Activated effector memory CD4-positive, alpha-beta T cell treated with anti-CD3 and anti-CD28 coated beads, Interleukin-2, amount 50 U/mL, for 16 hours (primary cell): ENCODE data around the gene ZNF414.
"Not testable (repeated sequence)": the region's sequence is repeated elsewhere in the genome, so short reads cannot be mapped to it uniquely, and the experiment has no call there.

Experiments used
- DNase-seq: peaks from one replicate; pipeline ENCODE4 v3.0.0-alpha.2; 2020

ZNF414 gene

DNA sequence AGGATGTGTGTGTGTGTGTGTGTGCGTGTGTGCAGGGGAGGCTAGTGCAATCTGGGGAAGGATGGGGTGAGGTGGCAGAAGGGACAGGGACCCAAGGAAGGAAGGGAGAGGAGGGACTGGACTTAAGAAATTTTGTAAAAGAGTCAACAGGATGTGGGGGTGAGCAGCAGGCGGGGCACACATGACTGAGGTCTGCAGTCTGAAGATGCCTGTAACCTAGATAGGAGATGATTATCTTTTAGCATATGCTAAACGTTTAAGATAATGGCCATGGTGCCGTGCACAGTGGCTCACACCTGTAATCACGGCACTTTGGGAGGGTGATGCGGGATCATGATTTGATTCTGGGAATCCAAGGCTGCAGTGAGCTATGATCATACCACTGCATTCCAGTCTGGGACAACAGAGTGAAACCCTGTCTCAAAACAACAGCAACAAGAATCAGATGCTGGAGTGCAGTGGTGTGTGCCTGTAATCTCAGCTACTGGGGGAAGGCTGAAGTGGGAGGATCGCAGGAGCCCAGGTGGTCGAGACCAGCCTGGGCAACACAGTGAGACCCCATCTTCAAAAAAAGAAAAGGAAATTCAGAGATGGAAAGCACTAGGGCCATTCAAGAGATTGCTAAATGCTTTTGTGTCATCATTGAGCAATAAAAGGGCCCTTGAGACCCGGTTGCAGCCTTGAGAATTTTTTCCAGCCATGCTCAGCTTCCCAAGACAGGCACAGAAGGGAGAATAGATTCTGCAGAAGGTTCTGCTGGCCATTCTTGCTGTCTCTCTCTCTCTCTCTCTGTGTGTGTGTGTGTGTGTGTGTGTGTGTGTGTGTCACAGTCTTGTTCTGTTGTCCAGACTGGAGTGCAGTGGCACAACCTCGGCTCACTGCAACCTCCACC is 3.8 kb upstream of the ZNF414 start:
- peak; percentile 83 for DNase-seq

DNA sequence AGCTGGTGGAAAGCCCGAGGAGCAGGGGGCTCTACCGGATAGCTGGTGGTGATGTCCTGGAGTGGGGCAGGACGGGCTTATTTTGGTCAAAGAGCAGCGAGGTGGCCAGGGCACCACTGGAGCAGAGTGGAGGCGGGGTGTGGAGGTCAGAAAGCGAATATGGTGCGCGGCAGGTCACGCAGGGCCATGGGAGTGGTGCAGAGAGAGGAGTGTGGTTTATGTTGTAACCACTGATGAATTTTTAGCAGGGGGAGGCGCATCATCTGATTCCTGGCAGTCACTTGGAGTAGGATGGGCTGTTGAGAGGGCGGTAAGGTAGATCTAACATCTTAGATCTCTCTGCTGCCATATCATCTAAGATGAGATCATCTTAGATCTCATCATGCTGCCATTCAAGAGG is 1.4 kb upstream of the ZNF414 start:
- peak; percentile 77 for DNase-seq

DNA sequence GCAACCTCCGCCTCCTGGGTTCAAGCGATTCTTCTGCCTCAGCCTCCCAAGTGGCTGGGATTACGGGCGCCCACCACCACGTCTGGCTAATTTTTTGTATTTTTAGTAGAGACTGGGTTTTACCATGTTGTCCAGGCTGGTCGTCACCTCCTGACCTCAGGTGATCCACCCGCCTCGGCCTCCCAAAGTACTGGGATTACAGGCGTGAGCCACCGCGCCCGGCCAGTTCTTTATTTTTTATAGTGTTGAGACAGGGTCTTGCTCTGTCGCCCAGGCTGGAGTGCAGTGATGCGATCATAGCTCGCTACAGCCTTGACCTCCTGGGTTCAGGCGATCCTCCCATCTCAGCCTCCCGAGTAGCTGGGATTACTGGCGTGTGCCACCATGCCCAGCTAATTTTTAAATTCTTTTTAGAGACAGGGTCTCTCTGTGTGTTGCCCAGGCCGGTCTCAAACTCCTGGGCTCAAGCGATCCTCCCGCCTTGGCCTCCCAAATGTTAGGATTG is 590 bp upstream of the ZNF414 start:
- DNase-seq: not testable (repeated sequence)

DNA sequence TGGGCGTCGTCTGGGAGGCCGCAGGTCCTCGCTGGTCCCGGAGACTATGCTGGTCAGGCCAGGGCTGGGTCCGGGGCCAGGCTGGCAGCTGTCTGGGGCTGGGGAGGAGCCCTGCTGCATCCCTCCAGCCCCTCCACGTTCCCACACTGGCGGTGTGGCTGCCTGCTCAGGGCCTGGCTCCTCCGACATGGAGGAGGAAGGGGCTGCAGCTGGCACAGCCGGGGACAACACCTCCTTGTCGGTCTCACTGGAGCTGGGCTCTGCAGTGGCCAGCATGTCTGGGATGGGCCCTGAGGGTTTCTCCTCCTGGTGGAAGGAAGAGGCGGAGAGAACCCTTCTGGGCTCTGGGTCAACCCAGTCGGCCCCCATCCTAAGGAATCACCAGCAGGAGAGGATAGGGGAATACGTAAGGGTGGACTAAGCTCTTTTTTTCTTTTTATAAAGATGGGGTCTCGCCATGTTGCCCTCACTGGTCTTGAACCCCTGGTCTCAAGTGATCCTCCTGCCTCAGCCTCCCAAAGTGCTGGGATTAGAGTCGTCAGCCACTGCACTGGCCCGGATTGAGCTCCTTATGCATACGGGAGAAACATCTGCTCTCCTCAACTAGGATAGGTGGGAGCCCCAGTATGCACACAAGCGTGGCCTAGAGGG is 806 bp downstream of the ZNF414 start:
- no peak for DNase-seq

DNA sequence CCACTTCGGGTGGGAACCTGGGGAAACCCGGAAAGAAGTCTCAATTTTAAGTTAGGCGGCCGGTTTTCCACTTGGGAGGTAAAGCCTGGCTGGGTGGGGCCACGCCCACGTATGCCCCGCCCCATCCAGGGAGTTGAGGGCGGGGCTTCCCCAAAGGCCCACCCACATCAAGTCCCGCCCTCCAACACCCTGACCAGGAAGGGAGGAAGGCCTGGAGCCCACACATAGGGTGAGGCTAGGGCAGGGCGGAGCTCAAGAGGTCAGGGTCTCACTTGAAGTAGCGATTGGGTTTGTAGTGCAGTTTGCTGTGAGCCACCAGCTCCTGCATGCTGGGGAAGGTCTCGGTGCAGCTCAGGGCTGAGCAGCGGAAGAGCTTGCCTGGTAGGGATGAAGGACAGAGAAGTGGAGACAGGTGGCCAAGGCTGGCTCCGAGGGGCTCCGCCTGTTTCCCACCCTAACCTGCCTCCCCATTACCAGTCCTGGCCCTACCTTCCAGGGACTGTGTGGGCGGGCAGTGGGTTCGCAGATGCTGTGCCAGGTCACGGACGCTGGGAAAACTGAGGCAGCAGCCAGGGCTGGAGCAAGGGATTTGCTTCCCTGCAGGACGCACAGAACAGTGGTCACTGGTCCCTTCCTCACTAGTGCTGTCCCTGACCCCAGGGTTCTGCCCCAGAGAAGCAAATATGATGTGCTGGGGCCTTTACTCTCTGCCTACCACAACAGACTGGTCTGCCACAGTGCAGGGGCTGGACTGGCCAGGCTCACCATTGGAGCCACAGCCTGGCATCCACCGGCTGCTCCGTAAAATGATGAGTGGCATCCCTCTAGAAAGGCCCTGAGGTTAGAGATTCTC is 1.6 kb downstream of the ZNF414 start:
- no peak for DNase-seq

DNA sequence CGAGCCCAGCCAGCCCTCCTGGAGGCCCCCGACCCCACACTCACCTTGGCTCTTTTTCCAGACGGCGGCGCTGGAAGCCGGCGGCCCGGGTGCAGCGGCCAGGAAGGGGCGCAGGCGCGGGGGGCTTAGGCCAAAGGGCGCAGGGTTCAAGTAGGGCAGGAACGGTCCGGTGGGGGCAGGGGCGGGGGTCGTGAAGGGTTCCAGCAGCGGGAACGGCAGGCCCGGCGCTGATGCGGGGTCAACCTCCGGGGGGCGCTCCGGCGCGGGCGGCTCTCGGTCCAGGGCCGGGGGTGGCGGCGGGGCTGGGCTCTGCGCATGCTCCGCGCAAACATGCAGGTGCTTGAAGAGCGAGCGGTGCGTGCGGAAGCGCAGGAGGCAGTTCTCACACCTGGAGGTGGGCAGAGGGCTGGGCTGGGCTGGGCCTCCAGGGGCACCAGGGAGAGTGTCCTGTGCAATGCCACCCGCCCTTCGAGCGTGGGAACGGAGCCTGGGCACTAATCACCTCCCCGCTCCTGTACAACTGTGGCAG is 2.3 kb downstream of the ZNF414 start:
- no peak for DNase-seq

DNA sequence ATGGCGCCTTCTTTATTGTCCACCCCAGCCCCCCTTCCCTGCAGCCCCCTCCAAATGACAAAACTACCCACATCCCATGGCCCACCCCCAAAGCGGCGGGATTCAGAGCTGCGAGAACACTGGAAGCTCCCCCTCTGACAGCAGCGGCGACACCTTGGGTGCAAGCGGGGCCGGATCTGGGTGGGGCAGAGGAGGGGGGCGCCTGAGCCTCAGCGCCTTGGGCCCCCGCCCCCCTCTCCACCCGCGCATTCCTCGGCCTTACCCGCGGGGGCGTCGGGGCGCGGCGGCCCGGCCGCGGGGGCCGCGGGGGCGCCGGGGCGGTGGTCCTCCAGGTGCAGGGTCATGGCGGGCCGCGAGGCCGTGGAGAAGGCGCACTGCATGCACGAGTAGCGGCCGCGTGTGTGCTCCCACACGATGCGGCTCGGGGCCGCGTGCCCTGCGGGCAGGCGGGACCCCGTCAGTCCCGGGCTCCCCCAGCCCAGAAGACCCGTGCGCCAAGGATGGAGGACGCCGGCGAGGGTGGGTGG is 3.3 kb downstream of the ZNF414 start:
- DNase-seq: no peak

DNA sequence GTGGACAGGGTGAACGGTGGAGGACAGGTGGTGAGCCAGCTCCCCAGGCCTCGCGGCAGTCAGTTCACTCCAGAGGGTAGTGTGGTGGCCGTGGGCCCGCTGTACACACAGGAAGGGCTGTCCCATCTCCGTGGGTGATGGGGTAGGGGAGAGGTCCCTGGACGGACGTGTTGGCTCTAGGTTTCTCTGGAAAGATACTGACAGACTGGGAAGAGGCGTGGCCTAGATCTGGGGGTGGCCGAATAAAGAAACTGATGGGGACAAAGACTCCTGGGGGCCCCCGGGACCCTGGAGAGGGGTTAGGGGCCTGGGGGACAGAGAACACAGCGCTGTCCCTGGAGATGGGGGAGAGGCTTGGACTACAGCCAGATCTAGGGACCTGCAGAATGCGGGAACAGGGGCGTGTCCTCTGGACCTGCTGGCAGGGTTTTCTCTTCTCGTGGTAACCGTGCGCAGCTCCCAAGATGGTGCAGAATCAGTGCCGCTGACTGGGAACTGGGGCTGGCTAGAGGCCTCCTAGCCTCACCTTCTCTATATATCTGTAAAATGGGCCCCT is 7.5 kb downstream of the ZNF414 start:
- no peak for DNase-seq

DNA sequence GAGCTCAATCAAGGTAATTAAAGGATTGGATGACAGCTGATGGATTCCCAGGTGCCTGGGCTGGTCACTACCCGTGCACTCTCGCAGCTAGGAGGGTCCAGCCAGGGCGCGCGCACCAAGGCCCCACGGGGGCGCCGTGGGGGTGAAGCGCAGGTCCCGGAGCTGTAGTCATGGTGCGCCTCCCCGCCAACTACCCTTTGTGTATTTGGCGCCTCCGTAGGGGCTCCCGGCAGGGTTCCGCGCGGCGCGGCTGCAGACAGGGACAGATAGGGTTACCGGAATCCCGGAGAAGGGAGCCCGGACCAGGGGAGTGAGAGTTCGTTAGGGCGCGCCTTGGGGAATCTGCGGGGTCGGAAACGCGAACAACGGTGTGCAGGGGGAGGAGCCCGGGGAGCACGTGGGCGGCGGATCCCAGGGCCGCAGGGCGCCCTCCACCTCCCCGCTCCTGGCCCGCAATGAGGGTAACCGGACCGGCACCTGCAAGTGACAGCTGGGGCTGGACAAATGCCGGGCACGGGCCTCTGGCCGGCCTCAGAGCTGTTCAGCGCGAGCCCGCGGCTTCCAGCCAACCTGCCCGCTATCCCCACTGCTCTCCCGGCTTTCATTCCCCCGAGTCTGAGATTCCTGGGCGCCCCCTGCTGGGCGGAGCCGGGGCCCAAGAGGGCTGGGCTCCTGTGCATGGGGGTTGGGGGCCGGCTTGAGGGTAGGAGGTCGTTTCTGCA is 8.1 kb downstream of the ZNF414 start:
- peak; percentile 90 for DNase-seq

DNA sequence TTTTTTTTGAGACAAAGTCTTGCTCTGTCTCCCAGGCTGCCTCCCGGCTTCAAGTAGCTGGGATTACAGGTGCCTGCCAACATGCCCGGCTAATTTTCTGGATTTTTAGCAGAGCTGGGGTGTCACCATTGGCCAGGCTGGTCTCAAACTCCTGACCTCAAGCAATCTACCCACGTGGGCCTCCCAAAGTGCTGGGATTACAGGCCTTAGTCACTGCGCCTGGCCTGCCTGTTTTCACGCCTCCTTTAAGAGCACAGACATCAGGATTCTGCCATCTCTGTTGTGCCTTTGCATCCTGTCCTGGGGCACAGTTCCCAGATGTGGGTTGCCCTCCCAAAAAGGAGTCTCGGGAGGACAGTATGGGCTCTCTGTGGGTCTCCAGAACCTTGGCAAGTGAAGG is 9.0 kb downstream of the ZNF414 start:
- DNase-seq: no peak

DNA sequence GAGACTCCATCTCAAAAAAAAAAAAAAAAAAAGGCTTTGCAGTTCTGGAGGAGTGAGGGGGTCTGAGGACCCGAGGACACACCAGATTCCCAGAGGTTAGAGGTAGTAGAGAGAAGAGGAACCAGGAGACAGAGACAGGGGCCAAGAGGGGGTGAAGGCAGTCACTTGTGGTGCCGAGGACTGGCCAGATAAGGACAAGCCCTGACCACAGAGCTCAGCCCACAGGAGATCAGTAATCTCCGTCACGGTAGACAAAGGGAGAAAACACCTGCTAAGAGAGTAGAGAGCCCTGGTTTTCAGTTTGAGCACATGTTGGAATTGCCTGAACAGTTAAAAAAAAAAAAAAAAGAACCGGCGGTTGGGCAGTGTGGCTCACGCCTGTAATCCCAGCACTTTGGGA is 9.8 kb downstream of the ZNF414 start:
- no peak for DNase-seq

DNA sequence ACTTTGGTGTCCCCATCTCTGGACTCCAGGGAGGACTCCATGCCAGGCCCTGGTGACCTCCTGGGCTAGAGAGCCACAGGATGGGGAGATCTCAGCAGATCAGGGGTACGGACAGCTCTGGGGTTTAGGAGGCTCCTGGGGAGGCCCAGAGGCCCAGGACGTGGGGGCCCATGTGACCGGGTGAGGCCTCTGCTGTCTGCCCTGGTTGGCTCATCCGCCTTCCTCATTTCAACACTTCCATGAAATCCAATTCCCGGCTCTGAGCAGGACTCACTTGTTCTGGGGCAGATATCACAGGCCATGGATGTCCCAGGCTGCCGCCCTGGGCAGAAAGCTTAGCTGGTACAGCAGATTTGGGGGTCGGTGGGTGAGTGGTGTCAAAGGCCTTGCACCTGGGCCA is 10.5 kb downstream of the ZNF414 start:
- DNase-seq: no peak

DNA sequence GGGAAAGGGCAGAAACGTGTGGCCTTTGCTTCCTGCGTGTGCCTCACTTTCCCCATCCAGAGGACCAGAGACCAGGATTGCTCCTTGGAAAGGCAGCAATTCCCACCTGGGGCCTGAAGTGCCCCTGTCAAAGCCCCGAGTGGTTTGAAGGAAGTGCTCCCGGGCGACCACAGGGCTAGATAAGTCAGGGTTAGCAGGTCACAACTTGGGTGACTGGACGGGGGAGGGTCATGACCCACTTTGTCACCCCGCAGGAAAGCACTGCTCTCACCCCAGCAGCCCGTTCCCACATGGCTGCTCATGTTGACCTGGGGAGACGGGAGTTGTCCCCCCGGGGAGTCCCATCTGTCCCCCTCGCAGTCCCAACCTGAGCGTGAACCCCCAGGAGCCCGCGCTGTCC is 12.0 kb downstream of the ZNF414 start:
- DNase-seq: no peak

DNA sequence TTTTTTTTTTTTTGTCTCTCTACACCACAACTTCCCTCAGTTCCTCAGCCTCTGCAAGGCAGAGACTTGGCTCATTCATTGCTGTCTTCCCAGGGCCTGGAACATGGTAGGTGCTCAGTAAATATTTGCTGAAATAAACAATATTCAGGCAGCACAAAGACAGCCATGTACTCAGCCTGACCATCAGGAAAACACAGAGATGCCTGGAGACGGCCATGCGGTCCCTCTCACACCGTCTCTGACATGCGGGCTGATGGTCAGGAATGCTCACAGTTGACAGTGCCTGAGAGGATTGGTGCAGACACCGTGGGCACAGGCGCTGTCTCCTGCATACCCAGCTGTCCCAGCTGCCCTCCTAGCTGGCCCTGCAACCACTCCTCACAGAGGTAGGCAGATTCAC is 12.5 kb downstream of the ZNF414 start:
- no peak for DNase-seq

DNA sequence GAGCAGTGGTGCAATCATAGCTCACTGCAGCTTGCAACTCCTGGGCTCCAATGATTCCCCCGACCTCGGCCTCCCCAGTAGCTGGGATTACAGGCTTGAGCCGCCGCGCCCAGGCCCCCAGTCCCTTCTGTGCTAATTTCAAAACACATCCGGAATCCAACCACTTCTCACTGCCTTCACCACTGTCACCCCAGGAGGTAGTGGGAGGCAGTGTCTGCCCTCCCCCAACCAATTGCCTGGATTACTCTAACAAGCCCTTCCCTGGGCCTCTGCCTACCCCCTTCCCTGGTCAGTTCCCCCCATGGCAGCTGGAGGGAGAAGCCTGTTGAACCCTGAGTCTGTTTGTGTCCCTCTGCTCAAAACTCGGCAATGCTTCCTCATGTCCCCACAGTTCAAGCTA is 13.8 kb downstream of the ZNF414 start:
- no peak for DNase-seq

DNA sequence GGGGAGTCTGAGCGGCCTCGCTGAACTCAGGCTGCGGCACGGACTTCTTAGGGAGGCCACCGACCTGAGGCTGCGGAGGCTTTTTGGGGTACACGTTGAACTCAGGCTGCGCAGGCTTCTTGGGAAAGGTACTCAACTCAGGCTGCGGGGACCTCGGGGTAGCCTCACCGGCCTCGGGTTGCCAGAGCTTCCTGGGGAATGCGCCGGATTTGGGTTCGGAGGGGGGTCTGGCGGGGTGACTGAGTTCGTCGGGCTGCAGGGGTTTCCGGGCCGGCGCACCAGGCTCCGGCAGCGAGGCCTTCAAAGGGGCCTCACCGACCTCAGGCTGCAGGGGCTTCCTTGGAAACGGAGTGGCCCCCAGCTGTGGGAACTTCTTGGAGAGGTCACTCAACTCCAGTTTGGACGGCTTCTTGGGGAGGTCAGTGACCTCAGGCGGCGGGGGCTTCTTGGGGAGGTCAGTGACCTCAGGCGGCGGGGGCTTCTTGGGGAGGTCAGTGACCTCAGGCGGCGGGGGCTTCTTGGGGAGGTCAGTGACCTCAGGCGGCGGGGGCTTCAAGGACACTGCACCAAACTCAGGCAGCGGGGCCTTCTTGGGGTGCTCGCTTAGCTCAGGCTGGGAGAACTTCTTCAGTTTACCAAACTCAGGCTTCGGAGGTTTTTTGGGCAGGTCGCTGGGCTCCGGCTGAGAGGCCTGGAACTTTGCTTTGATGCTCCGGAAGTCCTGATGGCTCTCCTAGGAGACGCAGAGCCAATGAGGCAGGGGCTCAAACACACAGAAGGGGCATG is 14.7 kb downstream of the ZNF414 start:
- no peak for DNase-seq

DNA sequence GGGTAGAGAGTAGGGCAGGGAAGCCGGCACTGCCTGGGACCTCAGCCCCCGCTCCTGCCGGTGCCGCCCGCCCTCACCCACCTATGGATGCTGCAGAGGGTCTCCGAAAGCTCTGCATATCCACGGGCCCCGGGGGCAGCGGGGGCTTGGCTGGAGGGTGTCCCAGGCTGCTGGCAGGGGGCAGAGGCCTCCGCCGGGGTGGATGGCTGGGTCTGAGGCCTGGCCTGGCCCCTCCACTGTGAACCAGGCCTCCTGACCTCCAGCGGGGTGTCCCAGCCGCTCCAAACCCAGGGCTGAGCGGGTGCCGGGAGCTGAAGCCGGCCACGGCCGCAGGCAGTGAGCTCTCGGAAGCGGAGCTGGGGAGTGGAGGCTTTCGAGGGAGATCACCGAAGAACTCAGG is 15.7 kb downstream of the ZNF414 start:
- no peak for DNase-seq

DNA sequence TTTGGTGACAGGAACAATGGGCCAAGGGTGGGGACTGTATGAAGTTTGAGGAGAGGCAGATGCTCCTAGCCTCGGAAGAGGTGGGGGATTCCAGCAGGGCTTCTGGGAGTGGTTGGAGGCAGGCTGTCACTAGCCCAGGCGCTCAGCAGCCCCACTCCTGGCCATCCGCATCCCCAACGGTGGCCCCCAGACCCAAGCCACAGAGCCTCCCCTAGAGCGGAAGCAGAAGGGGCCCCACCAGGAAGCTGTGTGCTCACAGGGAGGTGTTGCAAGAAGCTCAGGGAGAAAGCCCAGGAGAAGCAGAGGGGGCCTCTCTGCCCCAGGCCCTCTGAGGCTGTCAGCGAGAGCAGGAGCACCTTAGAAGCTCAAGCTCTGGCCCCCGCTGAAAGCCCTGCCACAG is 19.8 kb downstream of the ZNF414 start:
- no peak for DNase-seq

DNA sequence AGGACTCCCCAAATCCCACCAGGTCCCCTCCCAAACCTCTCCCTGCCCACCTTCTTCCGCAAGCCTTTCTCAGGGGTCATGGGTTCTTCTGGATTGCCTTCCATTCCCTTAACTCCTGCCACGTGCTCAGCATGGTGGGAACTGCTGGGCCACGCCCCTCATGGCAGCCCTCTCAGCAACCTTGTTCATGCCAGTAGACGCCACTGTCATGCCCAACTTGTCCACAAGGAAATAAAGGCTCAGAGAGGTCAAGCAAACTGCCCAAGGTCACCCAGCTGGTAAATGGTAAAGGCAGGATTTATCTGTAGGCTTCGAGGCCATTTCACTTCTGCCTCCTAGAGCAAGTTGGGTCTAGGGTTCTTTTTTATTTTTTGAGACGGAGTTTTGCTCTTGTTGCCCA is 22.4 kb downstream of the ZNF414 start:
- DNase-seq: no peak

DNA sequence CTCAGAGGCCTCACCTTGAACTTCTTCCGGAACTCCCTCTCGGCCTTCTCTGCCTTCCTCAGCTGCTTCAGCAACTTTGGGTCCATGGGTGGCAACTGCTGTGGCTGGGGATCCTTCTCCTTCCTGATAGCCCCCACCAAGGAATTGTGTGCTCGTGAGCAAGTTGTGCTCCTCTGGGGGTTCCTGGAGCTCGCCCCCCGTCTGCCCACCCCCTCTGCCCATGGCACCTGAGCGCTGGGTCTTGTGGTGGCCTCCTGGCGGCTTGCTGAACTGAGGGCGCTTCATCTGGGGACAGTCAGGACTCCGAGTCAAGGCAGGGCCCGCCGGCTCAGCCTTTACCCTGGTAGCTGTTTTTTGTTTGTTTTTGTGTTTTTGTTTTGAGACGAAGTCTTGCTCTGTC is 23.1 kb downstream of the ZNF414 start:
- DNase-seq: no peak

DNA sequence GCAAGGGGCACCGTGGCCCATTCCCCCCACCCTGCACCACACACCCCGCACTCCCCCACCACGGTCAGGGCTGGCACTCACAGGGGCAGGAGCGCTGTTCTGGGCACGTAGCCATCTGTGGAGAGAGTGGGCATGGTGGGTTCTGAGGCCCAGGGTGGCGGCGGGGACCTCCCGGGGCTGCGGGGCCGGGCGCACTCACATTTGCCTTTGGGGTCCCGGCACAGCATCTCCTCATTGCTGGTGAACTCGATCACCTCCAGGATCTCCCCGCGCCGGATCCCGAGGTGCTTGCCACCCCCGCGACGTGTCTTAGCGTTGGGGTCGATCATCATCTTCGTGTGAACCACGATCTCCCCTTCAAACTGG is 23.6 kb downstream of the ZNF414 start:
- DNase-seq: no peak
